Measurements from ENCODE around the gene NELFA.

NELFA gene

GRCh38 chr4:1981251-1982058 is 27.3 kb downstream of the NELFA start:
- DNase-seq: no peak

- DNase-seq: no peak
These were observed 28.2 kb downstream of the NELFA start for GRCh38 chr4:1980561-1981041.

GRCh38 chr4:1979477-1980196 is 29.1 kb downstream of the NELFA start:
- DNase-seq: no peak

- no peak for DNase-seq
These were observed 29.9 kb downstream of the NELFA start for GRCh38 chr4:1978741-1979476.

GRCh38 chr4:1978226-1978625 is 30.5 kb downstream of the NELFA start:
- no peak for DNase-seq

- DNase-seq: no peak
These were observed 32.1 kb downstream of the NELFA start for GRCh38 chr4:1976416-1977352.

GRCh38 chr4:1975880-1976279 is 32.9 kb downstream of the NELFA start:
- no peak for DNase-seq

GRCh38 chr4:1975391-1975801 is 33.4 kb downstream of the NELFA start:
- no peak for DNase-seq

GRCh38 chr4:1974840-1975239 is 33.9 kb downstream of the NELFA start:
- no peak for DNase-seq

- no peak for DNase-seq
These were observed 35.1 kb downstream of the NELFA start for GRCh38 chr4:1973661-1974060.

GRCh38 chr4:1973218-1973617 is 35.6 kb downstream of the NELFA start:
- no peak for DNase-seq

- DNase-seq: no peak
These were observed 36.4 kb downstream of the NELFA start for GRCh38 chr4:1972414-1972813.

- DNase-seq: no peak
These were observed 37.1 kb downstream of the NELFA start for GRCh38 chr4:1971456-1972200.

- no peak for DNase-seq
These were observed 37.8 kb downstream of the NELFA start for GRCh38 chr4:1970926-1971325.

GRCh38 chr4:1969928-1970723 is 38.6 kb downstream of the NELFA start:
- DNase-seq: no peak

GRCh38 chr4:1968686-1969295 is 40.0 kb downstream of the NELFA start:
- DNase-seq: no peak

- no peak for DNase-seq
These were observed 41.1 kb downstream of the NELFA start for GRCh38 chr4:1967512-1968149.

GRCh38 chr4:1964971-1965370 is 43.8 kb downstream of the NELFA start:
- no peak for DNase-seq

GRCh38 chr4:1964443-1964842 is 44.3 kb downstream of the NELFA start:
- no peak for DNase-seq

- DNase-seq: no peak
These were observed 45.8 kb downstream of the NELFA start for GRCh38 chr4:1962980-1963379.
